SK-N-SH (cell line): ENCODE data around the gene DENND6B. TPM values are rescaled to one million over a fixed set of nuclear protein-coding genes. Genes with fewer than 3 reads are reported as not detected.

Source experiments
- CTCF ChIA-PET: fragments of 300-600, 350-600 bp; formaldehyde crosslinking; extraction: SDS; loops from one replicate; lab custom pipeline; 2021; lab: Yijun Ruan, JAX
- POLR2A ChIA-PET: fragments of 350-600 bp; sonication (Branson Sonifier 250); formaldehyde crosslinking; extraction: SDS; loops from one replicate; lab custom pipeline; 2020; ENCODE audit warnings: antibody characterized with exemption, inconsistent platforms; lab: Yijun Ruan, JAX
- DNase-seq: peaks from one replicate; pipeline ENCODE4 v3.0.0; 2012
- H2AFZ ChIP-seq: fragments of 200-600 bp; sonication (generic); 2 replicates; pipeline ENCODE4 v1.8.1; 2016; ENCODE audit warnings: antibody characterized with exemption, mild to moderate bottlenecking, low read depth
- H3F3A ChIP-seq: fragments of 200-600 bp; sonication (generic); replicated peaks from 2 replicates; pipeline ENCODE3; 2016; ENCODE audit warnings: antibody characterized with exemption, mild to moderate bottlenecking; ENCODE audit not compliant: insufficient read depth
- H3K27ac ChIP-seq, 2 experiments: fragments of 200-500 bp in 1 of 2; fragments of 200-600 bp in 1 of 2; sonication (Bioruptor generic) in 1 of 2; sonication (generic), shearing (Covaris generic) in 1 of 2; 2 replicates each; pipeline versions ENCODE4 v1.5.1 to v1.6.1; 2014 to 2016; ENCODE audit warnings: low read depth in 2 of 2, inconsistent platforms in 1 of 2, low read length in 1 of 2, mild to moderate bottlenecking in 1 of 2, mixed read lengths in 1 of 2
- H3K27me3 ChIP-seq: fragments of 200-600 bp; sonication (generic), shearing (Covaris generic); 2 replicates; pipeline ENCODE4 v1.6.1; 2016; ENCODE audit warnings: mixed run types; ENCODE audit not compliant: insufficient read depth
- H3K36me3 ChIP-seq, 2 experiments: fragments of 200-500 bp in 1 of 2; fragments of 200-600 bp in 1 of 2; sonication (Bioruptor generic) in 1 of 2; sonication (generic) in 1 of 2; replicated peaks in 1 of 2; 2 replicates each; pipeline versions ENCODE3 to v1.5.1; 2014 to 2016; ENCODE audit warnings: low read length in 1 of 2, mild to moderate bottlenecking in 1 of 2; ENCODE audit not compliant: insufficient read depth in 2 of 2, control insufficient read depth in 1 of 2
- H3K4me1 ChIP-seq, 2 experiments: fragments of 200-500 bp in 1 of 2; fragments of 200-600 bp in 1 of 2; sonication (Bioruptor generic) in 1 of 2; sonication (generic), shearing (Covaris generic) in 1 of 2; 2 replicates each; pipeline versions ENCODE4 v1.5.1 to v1.6.1; 2014 to 2016; ENCODE audit warnings: low read depth in 1 of 2, low read length in 1 of 2, mixed run types in 1 of 2; ENCODE audit not compliant: insufficient read depth in 2 of 2, control insufficient read depth in 1 of 2
- H3K4me2 ChIP-seq: fragments of 200-600 bp; sonication (generic), shearing (Covaris generic); 2 replicates; pipeline ENCODE4 v1.6.1; 2017; ENCODE audit warnings: mixed run types
- H3K4me3 ChIP-seq, 2 experiments: fragments of 200-500 bp in 1 of 2; fragments of 200-600 bp in 1 of 2; sonication (Bioruptor generic) in 1 of 2; sonication (generic), shearing (Covaris generic) in 1 of 2; 2 replicates each; pipeline versions ENCODE4 v1.5.1 to v1.8.1; 2014 to 2016; ENCODE audit warnings: low read depth in 2 of 2, inconsistent platforms in 1 of 2, low read length in 1 of 2, mild to moderate bottlenecking in 1 of 2, mixed read lengths in 1 of 2, moderate library complexity in 1 of 2
- H3K79me2 ChIP-seq: fragments of 200-600 bp; sonication (generic); 2 replicates; pipeline ENCODE4 v1.8.1; 2017; ENCODE audit warnings: mild to moderate bottlenecking; ENCODE audit not compliant: insufficient read depth
- H3K9ac ChIP-seq: fragments of 200-600 bp; sonication (generic); 2 replicates; pipeline ENCODE4 v1.6.1; 2017; ENCODE audit warnings: mixed run types
- H3K9me2 ChIP-seq: fragments of 200-600 bp; sonication (generic); 2 replicates; pipeline ENCODE4 v1.6.1; 2017; ENCODE audit warnings: mixed run types
- H3K9me3 ChIP-seq: fragments of 200-600 bp; sonication (generic); 2 replicates; pipeline ENCODE4 v1.6.1; 2017; ENCODE audit warnings: mixed run types, mild to moderate bottlenecking, moderate library complexity
- H4K20me1 ChIP-seq: fragments of 200-600 bp; sonication (generic); 2 replicates; pipeline ENCODE4 v1.6.1; 2017; ENCODE audit warnings: mild to moderate bottlenecking, mixed run types; ENCODE audit not compliant: insufficient read depth
- CHD2 ChIP-seq: fragments of 150-350 bp; IDR thresholded peaks from 2 replicates; pipeline ENCODE4 v1.6.1; 2018; ENCODE audit warnings: low read length; ENCODE audit not compliant: partially characterized antibody
- CTCF ChIP-seq: fragments of 200-600 bp; sonication (generic); IDR thresholded peaks from 2 replicates; pipeline ENCODE4 v1.6.1; 2017; ENCODE audit warnings: antibody characterized with exemption, mild to moderate bottlenecking, moderate library complexity
- EP300 ChIP-seq, 2 experiments: IDR thresholded peaks; 2 replicates each; pipeline versions ENCODE4 v1.4.0 to v1.6.1; 2012; ENCODE audit warnings: borderline replicate concordance in 1 of 2, low read depth in 1 of 2, low read length in 1 of 2
- EZH2phosphoT487 ChIP-seq: fragments of 200-600 bp; sonication (generic); IDR thresholded peaks from 2 replicates; pipeline ENCODE4 v1.6.1; 2017; ENCODE audit warnings: low read depth, mixed run types, mild to moderate bottlenecking, antibody characterized with exemption, moderate library complexity, borderline replicate concordance
- FOSL2 ChIP-seq: IDR thresholded peaks from 2 replicates; pipeline ENCODE4 v1.4.0; 2012; ENCODE audit warnings: low read depth, mild to moderate bottlenecking, moderate library complexity, borderline replicate concordance
- IRF3 ChIP-seq: fragments of 150-350 bp; IDR thresholded peaks from 2 replicates; pipeline ENCODE4 v1.6.1; 2016; ENCODE audit warnings: mild to moderate bottlenecking, low read depth, low read length
- MEF2A ChIP-seq: IDR thresholded peaks from 2 replicates; pipeline ENCODE4 v1.4.0; 2012; ENCODE audit warnings: low read depth, borderline replicate concordance
- MXI1 ChIP-seq: IDR thresholded peaks from 2 replicates; pipeline ENCODE4 v1.6.1; 2012; ENCODE audit warnings: mild to moderate bottlenecking, low read depth, low read length, improper control_type of control experiment
- NFIC ChIP-seq: IDR thresholded peaks from 2 replicates; pipeline ENCODE4 v1.4.0; 2012; ENCODE audit warnings: borderline replicate concordance
- NRF1 ChIP-seq: IDR thresholded peaks from 2 replicates; pipeline ENCODE4 v1.6.1; 2012; ENCODE audit warnings: low read depth, mild to moderate bottlenecking, low read length
- POLR2AphosphoS5 ChIP-seq: IDR thresholded peaks from 2 replicates; pipeline ENCODE4 v1.6.1; 2012; ENCODE audit warnings: low read depth, low read length
- RCOR1 ChIP-seq: fragments of 150-350 bp; IDR thresholded peaks from 2 replicates; pipeline ENCODE4 v1.6.1; 2017; ENCODE audit warnings: antibody characterized with exemption, low read length
- REST ChIP-seq: IDR thresholded peaks from 2 replicates; pipeline ENCODE4 v1.6.1; 2012; ENCODE audit warnings: mild to moderate bottlenecking, low read depth, low read length, moderate library complexity
- TCF12 ChIP-seq: IDR thresholded peaks from 2 replicates; pipeline ENCODE4 v1.4.0; 2012
- TEAD4 ChIP-seq: IDR thresholded peaks from 2 replicates; pipeline ENCODE4 v1.4.0; 2012; ENCODE audit warnings: mild to moderate bottlenecking, borderline replicate concordance; ENCODE audit not compliant: insufficient read depth
- USF2 ChIP-seq: fragments of 150-350 bp; IDR thresholded peaks from 2 replicates; pipeline ENCODE4 v1.6.1; 2017; ENCODE audit warnings: antibody characterized with exemption, low read length, low read depth, borderline replicate concordance
- WGBS: methylation state at CpG from one replicate; pipeline ENCODE4 v1.1.6; 2017; ENCODE audit warnings: low lambda C conversion rate; 5-methylcytosine and 5-hydroxymethylcytosine counted together
- polyA plus RNA-seq, 3 experiments: library from polyadenylated mRNA; depleted of rRNA; stranded (reverse); fragments of >200 nt; gene quantifications; 2 replicates each; pipeline ENCODE4 v1.2.3, GENCODE V29; 2012

The DENND6B gene
- polyA plus RNA-seq, 1 of the 3 experiments (the other 2 are of a cell fraction) = 5.6 TPM

- no peak for DNase-seq
- H4K20me1 ChIP-seq = peaks cover 57% of the 10 kb centered on the region
- H3K4me2 ChIP-seq = no peak overlapping the region
- H3K9ac ChIP-seq = no peak overlapping the region
- ChIA-PET CTCF (interaction anchor here (0.6 kb wide), 1 partner anchor 10 kb away, joined by 3 read pairs; no protein-coding TSS in a partner anchor), POLR2A (no interaction called here)
- H3K9me3 ChIP-seq = no peaks in the 10 kb centered on the region
- H3K79me2 ChIP-seq = peaks cover 49% of the 10 kb centered on the region
- H3K4me3 ChIP-seq = no peak overlapping the region
- TF ChIP-seq TEAD4 (no peak), FOSL2 (no peak), CHD2 (no peak), MXI1 (no peak), EP300 (IDR thresholded peaks at IDR 0.05; ENCODE audit: borderline replicate concordance in 1 of 2, low read depth in 1 of 2, low read length in 1 of 2) (no peak), EZH2phosphoT487 (no peak), POLR2AphosphoS5 (no peak), USF2 (no peak), NFIC (no peak), IRF3 (no peak), MEF2A (no peak)
- WGBS = 94% methylated on average over 3 of the region's 21 CpGs
- H3K27ac ChIP-seq = no peak overlapping the region
- peaks cover 0 to 9% of the 10 kb centered on the region in 2 experiments; a peak in 1 of 4 replicates for H3K4me1 ChIP-seq
- H3F3A ChIP-seq = no peaks in the 10 kb centered on the region
- no peak overlapping the region for H2AFZ ChIP-seq
- no peaks in the 10 kb centered on the region for H3K27me3 ChIP-seq
- H3K36me3 ChIP-seq = peaks cover 17 to 75% of the 10 kb centered on the region in 2 experiments
- no peaks in the 10 kb centered on the region for H3K9me2 ChIP-seq
Observed at GRCh38 chr22:50286275-50286674, 40.5 kb downstream of the DENND6B start.

- H3K9ac ChIP-seq = no peak overlapping the region
- H3K27me3 ChIP-seq = no peaks in the 10 kb centered on the region
- TF ChIP-seq MEF2A (no peak), MXI1 (no peak), TCF12 (no peak), CTCF (no peak), POLR2AphosphoS5 (no peak), RCOR1 (no peak), REST (no peak), NRF1 (no peak), EP300 (IDR thresholded peaks at IDR 0.05; ENCODE audit: borderline replicate concordance in 1 of 2, low read depth in 1 of 2, low read length in 1 of 2) (no peak)
- TF ChIP-seq, all 33 proteins: peak for 0
- ChIA-PET CTCF (interaction anchor here (0.6 kb wide), 1 partner anchor 10 kb away, joined by 3 read pairs; no protein-coding TSS in a partner anchor), POLR2A (no interaction called here)
- H2AFZ ChIP-seq = no peak overlapping the region
- 99% methylated on average over 11 of the region's 34 CpGs for WGBS
- no peaks in the 10 kb centered on the region for H3F3A ChIP-seq
- peaks cover 43% of the 10 kb centered on the region for H3K79me2 ChIP-seq
- peaks cover 0 to 9% of the 10 kb centered on the region in 2 experiments; a peak in 1 of 4 replicates for H3K4me1 ChIP-seq
- no peak overlapping the region for H3K4me3 ChIP-seq
- no peaks in the 10 kb centered on the region for H3K9me2 ChIP-seq
- no peak overlapping the region for H3K4me2 ChIP-seq
- peaks cover 51% of the 10 kb centered on the region for H4K20me1 ChIP-seq
- peaks cover 17 to 77% of the 10 kb centered on the region in 2 experiments for H3K36me3 ChIP-seq
- no peak for DNase-seq
- no peak overlapping the region for H3K27ac ChIP-seq
- H3K9me3 ChIP-seq = no peaks in the 10 kb centered on the region
Observed at GRCh38 chr22:50285568-50286229, 41.1 kb downstream of the DENND6B start.
